Transverse colon (tissue), 4 donors: Measurements from ENCODE around the gene PTPRG. TPM values are rescaled to one million over a fixed set of nuclear protein-coding genes. Genes with fewer than 3 reads are reported as not detected.

ENCODE experiments used
- DNase-seq: peaks from one replicate; pipeline ENCODE4 v3.0.0-alpha.2; 2019
- H3K27ac ChIP-seq, 4 donors: fragments of 200-600 bp; sonication (generic); 2 replicates each; pipeline ENCODE4 v1.5.1; 2016 to 2018; ENCODE audit warnings: inconsistent platforms in 4 of 4
- H3K27me3 ChIP-seq: fragments of 200-600 bp; sonication (generic); 2 replicates; pipeline ENCODE4 v1.5.1; 2017; ENCODE audit warnings: inconsistent platforms
- H3K36me3 ChIP-seq, 4 donors: fragments of 200-600 bp; sonication (generic); 2 replicates each; pipeline ENCODE4 v1.5.1; 2017 to 2019; ENCODE audit warnings: inconsistent platforms in 4 of 4
- H3K4me1 ChIP-seq, 4 donors: fragments of 200-600 bp; sonication (generic); 2 replicates each; pipeline ENCODE4 v1.5.1; 2017 to 2020; ENCODE audit warnings: inconsistent platforms in 4 of 4
- H3K4me3 ChIP-seq, 4 donors: fragments of 200-600 bp; sonication (generic); 1 replicate in 1 of 4; 2 replicates in 3 of 4; pipeline versions ENCODE4 v1.5.1 to v1.6.1; 2017 to 2019; ENCODE audit warnings: inconsistent platforms in 4 of 4
- H3K9me3 ChIP-seq, 2 donors: fragments of 200-600 bp; sonication (generic); 2 replicates each; pipeline ENCODE4 v1.5.1; 2017 to 2019; ENCODE audit warnings: inconsistent platforms in 2 of 2
- EP300 ChIP-seq: sonication (generic); formaldehyde crosslinking; IDR thresholded peaks from one replicate; pipeline ENCODE4 v1.6.1; 2017; ENCODE audit warnings: antibody characterized with exemption, low read depth
- POLR2A ChIP-seq: fragments of 450-650 bp; IDR thresholded peaks from one replicate; pipeline ENCODE4 v1.6.1; 2016; ENCODE audit warnings: antibody characterized with exemption, mild to moderate bottlenecking, moderate library complexity
- POLR2AphosphoS5 ChIP-seq, 3 donors: sonication (generic); formaldehyde crosslinking; IDR thresholded peaks; one replicate each; pipeline ENCODE4 v1.6.1; 2016; ENCODE audit warnings: antibody characterized with exemption in 3 of 3
- WGBS, 2 donors: methylation state at CpG; one replicate each; pipeline ENCODE4 v1.1.5; 2018; ENCODE audit warnings: low coverage in 1 of 2; 5-methylcytosine and 5-hydroxymethylcytosine counted together
- in situ Hi-C, 4 donors: fragments of 200-750 bp; cut with MboI; loops; one replicate each; pipeline versions ENCODE4 v1.15.0 to v1.15.1; 2017; ENCODE audit warnings: low sequenced_read_pairs in 3 of 4, low pct_ligation_motif_present in 1 of 4, low pct_unique_long_range_greater_than_20kb in 1 of 4
- intact Hi-C: fragments of 100-400 bp; cut with DNase I; formaldehyde crosslinking; loops from one replicate; pipeline ENCODE4 v1.15.1; 2023; ENCODE audit warnings: low total_unique reads
- total RNA-seq, 4 donors: library from RNA; depleted of rRNA; stranded (reverse); fragments of >200 nt; gene quantifications; one replicate each; pipeline ENCODE4 v1.1.0, GENCODE V29; 2016
- TF ChIP-seq, protein P1 (sequence below), 5 experiments: fragments of 200-600 bp in 3 of 5; fragments of 450-650 bp in 2 of 5; sonication (generic) in 3 of 5; IDR thresholded peaks; 1 replicate in 2 of 5; 2 replicates in 3 of 5; pipeline ENCODE4 v1.5.1; 2016 to 2017; ENCODE audit warnings: antibody characterized with exemption in 5 of 5, inconsistent platforms in 3 of 5, mild to moderate bottlenecking in 2 of 5, moderate library complexity in 1 of 5

PTPRG gene
- total RNA-seq, 4 donors from 2014 or later, result 29.2 to 83.4 (median 41.6) TPM

- Histone ChIP-seq H3K4me1 (peaks cover 0 to 7% (median 2%) of the 10 kb centered on the region in 4 donors), H3K27me3 (no peaks in the 10 kb centered on the region), H3K9me3 (no peaks in the 10 kb centered on the region), H3K27ac (no peak overlapping the region), H3K4me3 (no peak overlapping the region), H3K36me3 (no peaks in the 10 kb centered on the region)
- in situ Hi-C loops (no loop called here), intact Hi-C loops (no loop called here)
- TF ChIP-seq POLR2A, result no peak
- TF ChIP-seq EP300, result no peak
- TF ChIP-seq POLR2AphosphoS5 (IDR thresholded peaks at IDR 0.05), result no peak
- TF ChIP-seq, protein P1, sequence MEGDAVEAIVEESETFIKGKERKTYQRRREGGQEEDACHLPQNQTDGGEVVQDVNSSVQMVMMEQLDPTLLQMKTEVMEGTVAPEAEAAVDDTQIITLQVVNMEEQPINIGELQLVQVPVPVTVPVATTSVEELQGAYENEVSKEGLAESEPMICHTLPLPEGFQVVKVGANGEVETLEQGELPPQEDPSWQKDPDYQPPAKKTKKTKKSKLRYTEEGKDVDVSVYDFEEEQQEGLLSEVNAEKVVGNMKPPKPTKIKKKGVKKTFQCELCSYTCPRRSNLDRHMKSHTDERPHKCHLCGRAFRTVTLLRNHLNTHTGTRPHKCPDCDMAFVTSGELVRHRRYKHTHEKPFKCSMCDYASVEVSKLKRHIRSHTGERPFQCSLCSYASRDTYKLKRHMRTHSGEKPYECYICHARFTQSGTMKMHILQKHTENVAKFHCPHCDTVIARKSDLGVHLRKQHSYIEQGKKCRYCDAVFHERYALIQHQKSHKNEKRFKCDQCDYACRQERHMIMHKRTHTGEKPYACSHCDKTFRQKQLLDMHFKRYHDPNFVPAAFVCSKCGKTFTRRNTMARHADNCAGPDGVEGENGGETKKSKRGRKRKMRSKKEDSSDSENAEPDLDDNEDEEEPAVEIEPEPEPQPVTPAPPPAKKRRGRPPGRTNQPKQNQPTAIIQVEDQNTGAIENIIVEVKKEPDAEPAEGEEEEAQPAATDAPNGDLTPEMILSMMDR (IDR thresholded peaks at IDR 0.05), result no peak
- WGBS, 2 donors, result 72 to 78% methylated on average over 3 of the region's 3 CpGs
- no peak for DNase-seq
Measured at GRCh38 chr3:61975199-61975598, 413.8 kb downstream of the PTPRG start.

- WGBS, 2 donors, result 70 to 89% methylated on average over 2 of the region's 2 CpGs
- Histone ChIP-seq H3K4me3 (no peak overlapping the region), H3K27me3 (no peaks in the 10 kb centered on the region), H3K4me1 (peaks cover 0 to 9% (median 2%) of the 10 kb centered on the region in 4 donors), H3K27ac (no peak overlapping the region), H3K36me3 (no peaks in the 10 kb centered on the region), H3K9me3 (no peaks in the 10 kb centered on the region)
- TF ChIP-seq POLR2AphosphoS5 (IDR thresholded peaks at IDR 0.05) (no peak), EP300 (no peak), POLR2A (no peak)
- TF ChIP-seq, protein P1 (IDR thresholded peaks at IDR 0.05), result no peak
- intact Hi-C loops (no loop called here), in situ Hi-C loops (no loop called here)
- no peak for DNase-seq
Measured at GRCh38 chr3:61975936-61976335, 414.6 kb downstream of the PTPRG start.

GRCh38 chr3:61978460-61979419 is 417.4 kb downstream of the PTPRG start:
- TF ChIP-seq, protein P1 (IDR thresholded peaks at IDR 0.05), result no peak
- TF ChIP-seq POLR2A (no peak), EP300 (no peak), POLR2AphosphoS5 (IDR thresholded peaks at IDR 0.05) (no peak)
- WGBS, 2 donors, result 73 to 85% methylated on average over 8 of the region's 8 CpGs
- Histone ChIP-seq H3K4me3 (no peak overlapping the region), H3K27ac (no peak overlapping the region), H3K27me3 (no peaks in the 10 kb centered on the region), H3K36me3 (no peaks in the 10 kb centered on the region), H3K9me3 (no peaks in the 10 kb centered on the region), H3K4me1 (peaks cover 0 to 9% (median 2%) of the 10 kb centered on the region in 4 donors)
- in situ Hi-C loops (no loop called here), intact Hi-C loops (no loop called here)
- DNase-seq, result no peak

DNA sequence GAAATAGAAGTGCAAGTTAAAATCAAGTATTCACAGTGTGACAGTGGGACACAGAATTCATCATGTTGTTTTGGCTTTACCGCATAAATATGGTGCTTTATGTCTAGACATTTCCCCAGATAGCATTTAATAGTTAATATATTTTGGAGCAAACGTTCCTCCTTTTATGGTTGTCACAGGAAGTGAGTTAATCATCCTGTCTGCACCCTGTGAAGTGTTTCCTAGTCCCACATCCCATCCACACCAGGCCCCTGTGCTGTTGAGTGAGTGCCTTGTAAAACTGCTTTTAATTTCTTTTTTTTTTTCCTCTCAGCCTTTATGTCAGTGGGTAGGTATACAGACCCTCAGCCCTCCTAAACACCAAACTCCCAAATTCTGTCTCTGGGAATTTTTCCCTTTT is 418.3 kb downstream of the PTPRG start:
- intact Hi-C loops, result loop anchor here (5.0 kb wide), 1 partner anchor 1507 kb away; no protein-coding TSS in a partner anchor
- Histone ChIP-seq H3K27ac (peak overlapping the region in 1 of 4 donors; percentile 15), H3K4me3 (no peak overlapping the region), H3K36me3 (no peaks in the 10 kb centered on the region), H3K9me3 (no peaks in the 10 kb centered on the region), H3K4me1 (peaks cover 0 to 9% (median 2%) of the 10 kb centered on the region in 4 donors), H3K27me3 (no peaks in the 10 kb centered on the region)
- TF ChIP-seq POLR2AphosphoS5 (IDR thresholded peaks at IDR 0.05) (no peak), POLR2A (no peak), EP300 (no peak)
- TF ChIP-seq, protein P1 (IDR thresholded peaks at IDR 0.05), result no peak
- DNase-seq, result no peak
- in situ Hi-C loops, result no loop called here
- WGBS, 2 donors, result 43 to 44% methylated on average over 2 of the region's 2 CpGs
